Measurements from ENCODE around the gene HOXB4.

DNA sequence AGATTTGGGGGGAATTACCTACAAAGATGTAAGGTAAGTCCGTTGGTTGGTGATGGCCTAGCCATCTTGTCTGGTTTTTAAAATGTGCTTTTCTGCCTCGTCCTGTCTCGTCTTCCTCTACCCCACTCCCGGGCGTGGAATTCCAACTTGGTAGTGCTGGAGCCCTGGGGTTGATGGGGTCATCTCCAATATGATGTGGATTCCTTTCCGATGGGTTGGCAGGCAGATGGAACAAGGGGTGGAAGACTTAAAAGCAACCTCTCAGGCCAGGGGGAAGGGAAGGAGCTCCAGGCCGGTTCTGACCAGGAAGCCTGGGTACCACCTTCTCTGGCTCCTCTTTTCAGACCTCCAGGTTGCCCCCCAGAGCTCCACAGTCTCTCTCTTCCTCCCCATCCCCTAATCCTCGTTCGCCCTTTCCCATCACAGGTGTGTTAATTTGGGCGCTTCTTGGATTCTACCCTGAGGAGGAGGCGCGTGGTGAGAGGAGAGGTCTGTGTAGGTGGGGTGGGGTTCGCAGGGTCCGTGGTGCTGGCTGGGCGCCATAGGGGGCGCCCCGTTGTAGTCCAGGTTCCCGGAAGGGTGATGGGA, 28.1 kb downstream of the HOXB4 start:
- TF ChIP-seq, protein P1, sequence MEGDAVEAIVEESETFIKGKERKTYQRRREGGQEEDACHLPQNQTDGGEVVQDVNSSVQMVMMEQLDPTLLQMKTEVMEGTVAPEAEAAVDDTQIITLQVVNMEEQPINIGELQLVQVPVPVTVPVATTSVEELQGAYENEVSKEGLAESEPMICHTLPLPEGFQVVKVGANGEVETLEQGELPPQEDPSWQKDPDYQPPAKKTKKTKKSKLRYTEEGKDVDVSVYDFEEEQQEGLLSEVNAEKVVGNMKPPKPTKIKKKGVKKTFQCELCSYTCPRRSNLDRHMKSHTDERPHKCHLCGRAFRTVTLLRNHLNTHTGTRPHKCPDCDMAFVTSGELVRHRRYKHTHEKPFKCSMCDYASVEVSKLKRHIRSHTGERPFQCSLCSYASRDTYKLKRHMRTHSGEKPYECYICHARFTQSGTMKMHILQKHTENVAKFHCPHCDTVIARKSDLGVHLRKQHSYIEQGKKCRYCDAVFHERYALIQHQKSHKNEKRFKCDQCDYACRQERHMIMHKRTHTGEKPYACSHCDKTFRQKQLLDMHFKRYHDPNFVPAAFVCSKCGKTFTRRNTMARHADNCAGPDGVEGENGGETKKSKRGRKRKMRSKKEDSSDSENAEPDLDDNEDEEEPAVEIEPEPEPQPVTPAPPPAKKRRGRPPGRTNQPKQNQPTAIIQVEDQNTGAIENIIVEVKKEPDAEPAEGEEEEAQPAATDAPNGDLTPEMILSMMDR (IDR thresholded peaks at IDR 0.05; ENCODE audit: low read length), result no peak
- no peak for TF ChIP-seq EZH2phosphoT487 (IDR thresholded peaks at IDR 0.05; ENCODE audit: low read length)

Data from MM.1S (cell line).